ENCODE data around the gene ATP8B2.

ATP8B2 gene

GRCh38 chr1:154342132-154342531 is 16.8 kb downstream of the ATP8B2 start:
- Histone ChIP-seq H3K4me2 (no peak overlapping the region), H3K4me1 (ENCODE audit: low read depth, poor library complexity, severe bottlenecking) (no peaks in the 10 kb centered on the region), H3K79me2 (ENCODE audit: insufficient read depth, low read depth) (no peaks in the 10 kb centered on the region), H3K36me3 (ENCODE audit: insufficient read depth) (peaks cover 19% of the 10 kb centered on the region; the same call in 1 of the 2 replicates), H4K20me1 (ENCODE audit: insufficient read depth) (no peaks in the 10 kb centered on the region), H3K9ac (no peak overlapping the region), H2AFZ (ENCODE audit: low read depth) (no peak overlapping the region), H3K4me3 (IDR thresholded peaks at IDR 0.05; ENCODE audit: insufficient read depth, low read depth, low read length) (no peak overlapping the region), H3K27ac (no peak overlapping the region), H3K27me3 (ENCODE audit: insufficient read depth, low read depth) (no peaks in the 10 kb centered on the region)
- TF ChIP-seq, protein P1, sequence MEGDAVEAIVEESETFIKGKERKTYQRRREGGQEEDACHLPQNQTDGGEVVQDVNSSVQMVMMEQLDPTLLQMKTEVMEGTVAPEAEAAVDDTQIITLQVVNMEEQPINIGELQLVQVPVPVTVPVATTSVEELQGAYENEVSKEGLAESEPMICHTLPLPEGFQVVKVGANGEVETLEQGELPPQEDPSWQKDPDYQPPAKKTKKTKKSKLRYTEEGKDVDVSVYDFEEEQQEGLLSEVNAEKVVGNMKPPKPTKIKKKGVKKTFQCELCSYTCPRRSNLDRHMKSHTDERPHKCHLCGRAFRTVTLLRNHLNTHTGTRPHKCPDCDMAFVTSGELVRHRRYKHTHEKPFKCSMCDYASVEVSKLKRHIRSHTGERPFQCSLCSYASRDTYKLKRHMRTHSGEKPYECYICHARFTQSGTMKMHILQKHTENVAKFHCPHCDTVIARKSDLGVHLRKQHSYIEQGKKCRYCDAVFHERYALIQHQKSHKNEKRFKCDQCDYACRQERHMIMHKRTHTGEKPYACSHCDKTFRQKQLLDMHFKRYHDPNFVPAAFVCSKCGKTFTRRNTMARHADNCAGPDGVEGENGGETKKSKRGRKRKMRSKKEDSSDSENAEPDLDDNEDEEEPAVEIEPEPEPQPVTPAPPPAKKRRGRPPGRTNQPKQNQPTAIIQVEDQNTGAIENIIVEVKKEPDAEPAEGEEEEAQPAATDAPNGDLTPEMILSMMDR (conservative IDR thresholded peaks at IDR 0.05; ENCODE audit: low read depth, low read length), result no peak

DNA sequence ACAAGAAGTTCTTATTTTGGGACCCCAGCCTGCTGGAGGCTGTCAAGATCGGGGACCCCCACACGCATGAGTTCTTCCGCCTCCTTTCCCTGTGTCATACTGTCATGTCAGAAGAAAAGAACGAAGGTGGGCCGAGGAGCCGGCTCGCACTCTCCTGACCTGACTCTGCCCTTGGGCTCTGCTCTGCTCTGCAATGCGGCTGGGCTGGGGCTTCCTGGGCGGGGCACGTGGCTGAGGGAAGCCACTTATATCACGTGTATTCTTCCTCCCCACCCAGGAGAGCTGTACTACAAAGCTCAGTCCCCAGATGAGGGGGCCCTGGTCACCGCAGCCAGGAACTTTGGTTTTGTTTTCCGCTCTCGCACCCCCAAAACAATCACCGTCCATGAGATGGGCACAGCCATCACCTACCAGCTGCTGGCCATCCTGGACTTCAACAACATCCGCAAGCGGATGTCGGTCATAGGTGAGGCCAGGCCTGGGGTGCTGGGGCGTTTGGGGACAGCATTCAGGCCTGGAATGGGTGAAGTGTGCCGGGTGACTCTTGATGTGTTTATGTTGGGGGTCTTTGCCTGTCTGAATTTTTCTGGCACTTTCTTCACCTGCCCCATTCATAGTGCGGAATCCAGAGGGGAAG is 17.6 kb downstream of the ATP8B2 start:
- TF ChIP-seq, protein P1 (conservative IDR thresholded peaks at IDR 0.05; ENCODE audit: low read depth, low read length), result no peak
- no peak overlapping the region for H3K27ac ChIP-seq
- H3K4me3 ChIP-seq (IDR thresholded peaks at IDR 0.05; ENCODE audit: insufficient read depth, low read depth, low read length), result no peak overlapping the region
- no peaks in the 10 kb centered on the region for H3K79me2 ChIP-seq (ENCODE audit: insufficient read depth, low read depth)
- no peak overlapping the region for H2AFZ ChIP-seq (ENCODE audit: low read depth)
- no peak overlapping the region for H3K9ac ChIP-seq
- no peaks in the 10 kb centered on the region for H3K27me3 ChIP-seq (ENCODE audit: insufficient read depth, low read depth)
- H3K36me3 ChIP-seq (ENCODE audit: insufficient read depth), result peaks cover 19% of the 10 kb centered on the region; the same call in 1 of the 2 replicates
- no peaks in the 10 kb centered on the region for H4K20me1 ChIP-seq (ENCODE audit: insufficient read depth)
- no peak overlapping the region for H3K4me2 ChIP-seq
- H3K4me1 ChIP-seq (ENCODE audit: low read depth, poor library complexity, severe bottlenecking), result no peaks in the 10 kb centered on the region

GRCh38 chr1:154344977-154345837 is 19.9 kb downstream of the ATP8B2 start:
- no peak overlapping the region for H3K27ac ChIP-seq
- H3K27me3 ChIP-seq (ENCODE audit: insufficient read depth, low read depth), result no peaks in the 10 kb centered on the region
- no peak overlapping the region for H2AFZ ChIP-seq (ENCODE audit: low read depth)
- no peaks in the 10 kb centered on the region for H3K4me1 ChIP-seq (ENCODE audit: low read depth, poor library complexity, severe bottlenecking)
- no peaks in the 10 kb centered on the region for H3K79me2 ChIP-seq (ENCODE audit: insufficient read depth, low read depth)
- H3K36me3 ChIP-seq (ENCODE audit: insufficient read depth), result peaks cover 19% of the 10 kb centered on the region; the same call in 1 of the 2 replicates
- TF ChIP-seq, protein P1 (conservative IDR thresholded peaks at IDR 0.05; ENCODE audit: low read depth, low read length), result peak; percentile 98
- H3K4me2 ChIP-seq, result no peak overlapping the region
- H3K4me3 ChIP-seq (IDR thresholded peaks at IDR 0.05; ENCODE audit: insufficient read depth, low read depth, low read length), result no peak overlapping the region
- no peaks in the 10 kb centered on the region for H4K20me1 ChIP-seq (ENCODE audit: insufficient read depth)
- no peak overlapping the region for H3K9ac ChIP-seq

GRCh38 chr1:154346276-154346917 is 21.1 kb downstream of the ATP8B2 start:
- Histone ChIP-seq H3K4me3 (IDR thresholded peaks at IDR 0.05; ENCODE audit: insufficient read depth, low read depth, low read length) (no peak overlapping the region), H3K27me3 (ENCODE audit: insufficient read depth, low read depth) (no peaks in the 10 kb centered on the region), H3K27ac (no peak overlapping the region), H4K20me1 (ENCODE audit: insufficient read depth) (no peaks in the 10 kb centered on the region), H3K36me3 (ENCODE audit: insufficient read depth) (peaks cover 19% of the 10 kb centered on the region; the same call in 1 of the 2 replicates), H2AFZ (ENCODE audit: low read depth) (no peak overlapping the region), H3K9ac (no peak overlapping the region), H3K79me2 (ENCODE audit: insufficient read depth, low read depth) (no peaks in the 10 kb centered on the region), H3K4me1 (ENCODE audit: low read depth, poor library complexity, severe bottlenecking) (no peaks in the 10 kb centered on the region), H3K4me2 (no peak overlapping the region)
- TF ChIP-seq, protein P1 (conservative IDR thresholded peaks at IDR 0.05; ENCODE audit: low read depth, low read length), result no peak
